SK-N-SH (cell line): ENCODE measurements around the gene C1GALT1C1L.
"Not testable (repeated sequence)": the region's sequence is repeated elsewhere in the genome, so short reads cannot be mapped to it uniquely, and the experiment has no call there.

Source experiments
- CHD2 ChIP-seq: fragments of 150-350 bp; IDR thresholded peaks from 2 replicates; pipeline ENCODE4 v1.6.1; 2018; ENCODE audit warnings: low read length; ENCODE audit not compliant: partially characterized antibody
- EP300 ChIP-seq, 2 experiments: IDR thresholded peaks; 2 replicates each; pipeline versions ENCODE4 v1.4.0 to v1.6.1; 2012; ENCODE audit warnings: borderline replicate concordance in 1 of 2, low read depth in 1 of 2, low read length in 1 of 2
- EZH2phosphoT487 ChIP-seq: fragments of 200-600 bp; sonication (generic); IDR thresholded peaks from 2 replicates; pipeline ENCODE4 v1.6.1; 2017; ENCODE audit warnings: low read depth, mixed run types, mild to moderate bottlenecking, antibody characterized with exemption, moderate library complexity, borderline replicate concordance
- GABPA ChIP-seq: IDR thresholded peaks from 2 replicates; pipeline ENCODE4 v1.4.0; 2012; ENCODE audit warnings: low read depth, mild to moderate bottlenecking
- POLR2AphosphoS5 ChIP-seq: IDR thresholded peaks from 2 replicates; pipeline ENCODE4 v1.6.1; 2012; ENCODE audit warnings: low read depth, low read length
- RAD21 ChIP-seq: IDR thresholded peaks from 2 replicates; pipeline ENCODE4 v1.6.1; 2012; ENCODE audit warnings: mild to moderate bottlenecking, low read length
- SIN3A ChIP-seq: IDR thresholded peaks from 2 replicates; pipeline ENCODE4 v1.6.1; 2012; ENCODE audit warnings: low read depth, mild to moderate bottlenecking, low read length, moderate library complexity, borderline replicate concordance
- SMC3 ChIP-seq: IDR thresholded peaks from 2 replicates; pipeline ENCODE4 v1.6.1; 2012; ENCODE audit warnings: low read depth, low read length, improper control_type of control experiment
- TCF12 ChIP-seq: IDR thresholded peaks from 2 replicates; pipeline ENCODE4 v1.4.0; 2012
- YY1 ChIP-seq: IDR thresholded peaks from 2 replicates; pipeline ENCODE4 v1.4.0; 2012; ENCODE audit warnings: low read depth, mild to moderate bottlenecking
- TF ChIP-seq, protein P1 (sequence below): fragments of 200-600 bp; sonication (generic); IDR thresholded peaks from 2 replicates; pipeline ENCODE4 v1.6.1; 2017; ENCODE audit warnings: antibody characterized with exemption, mild to moderate bottlenecking, moderate library complexity
- TF ChIP-seq, protein P2 (sequence below): IDR thresholded peaks from 2 replicates; pipeline ENCODE4 v1.6.1; 2012; ENCODE audit warnings: mild to moderate bottlenecking, low read depth, low read length, moderate library complexity
- TF ChIP-seq, protein P3 (sequence below): IDR thresholded peaks from 2 replicates; pipeline ENCODE4 v1.4.0; 2012; ENCODE audit warnings: low read depth
- TF ChIP-seq, protein P4 (sequence below): fragments of 150-350 bp; IDR thresholded peaks from 2 replicates; pipeline ENCODE4 v1.6.1; 2016; ENCODE audit warnings: mild to moderate bottlenecking, low read depth, low read length

DNA sequence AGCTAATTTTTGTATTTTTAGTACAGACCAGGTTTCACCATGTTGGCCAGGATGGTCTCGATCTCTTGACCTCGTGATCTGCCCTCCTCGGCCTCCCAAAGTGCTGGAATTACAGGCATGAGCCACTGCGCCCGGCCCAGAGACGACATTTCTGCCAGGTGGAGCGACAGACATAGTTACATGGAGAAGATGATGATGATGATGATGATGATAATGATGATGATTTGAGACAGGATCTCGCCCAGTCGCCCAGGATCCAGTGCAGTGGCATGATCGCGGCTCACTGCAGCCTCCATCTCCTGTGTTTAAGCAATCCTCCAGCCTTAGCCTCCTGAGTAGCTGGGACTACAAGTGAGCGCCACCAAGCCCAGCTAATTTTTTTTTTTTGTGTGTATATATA lies 40.1 kb downstream of the C1GALT1C1L start:
- TF ChIP-seq, protein P1, sequence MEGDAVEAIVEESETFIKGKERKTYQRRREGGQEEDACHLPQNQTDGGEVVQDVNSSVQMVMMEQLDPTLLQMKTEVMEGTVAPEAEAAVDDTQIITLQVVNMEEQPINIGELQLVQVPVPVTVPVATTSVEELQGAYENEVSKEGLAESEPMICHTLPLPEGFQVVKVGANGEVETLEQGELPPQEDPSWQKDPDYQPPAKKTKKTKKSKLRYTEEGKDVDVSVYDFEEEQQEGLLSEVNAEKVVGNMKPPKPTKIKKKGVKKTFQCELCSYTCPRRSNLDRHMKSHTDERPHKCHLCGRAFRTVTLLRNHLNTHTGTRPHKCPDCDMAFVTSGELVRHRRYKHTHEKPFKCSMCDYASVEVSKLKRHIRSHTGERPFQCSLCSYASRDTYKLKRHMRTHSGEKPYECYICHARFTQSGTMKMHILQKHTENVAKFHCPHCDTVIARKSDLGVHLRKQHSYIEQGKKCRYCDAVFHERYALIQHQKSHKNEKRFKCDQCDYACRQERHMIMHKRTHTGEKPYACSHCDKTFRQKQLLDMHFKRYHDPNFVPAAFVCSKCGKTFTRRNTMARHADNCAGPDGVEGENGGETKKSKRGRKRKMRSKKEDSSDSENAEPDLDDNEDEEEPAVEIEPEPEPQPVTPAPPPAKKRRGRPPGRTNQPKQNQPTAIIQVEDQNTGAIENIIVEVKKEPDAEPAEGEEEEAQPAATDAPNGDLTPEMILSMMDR = not testable (repeated sequence)
- TF ChIP-seq, protein P2, sequence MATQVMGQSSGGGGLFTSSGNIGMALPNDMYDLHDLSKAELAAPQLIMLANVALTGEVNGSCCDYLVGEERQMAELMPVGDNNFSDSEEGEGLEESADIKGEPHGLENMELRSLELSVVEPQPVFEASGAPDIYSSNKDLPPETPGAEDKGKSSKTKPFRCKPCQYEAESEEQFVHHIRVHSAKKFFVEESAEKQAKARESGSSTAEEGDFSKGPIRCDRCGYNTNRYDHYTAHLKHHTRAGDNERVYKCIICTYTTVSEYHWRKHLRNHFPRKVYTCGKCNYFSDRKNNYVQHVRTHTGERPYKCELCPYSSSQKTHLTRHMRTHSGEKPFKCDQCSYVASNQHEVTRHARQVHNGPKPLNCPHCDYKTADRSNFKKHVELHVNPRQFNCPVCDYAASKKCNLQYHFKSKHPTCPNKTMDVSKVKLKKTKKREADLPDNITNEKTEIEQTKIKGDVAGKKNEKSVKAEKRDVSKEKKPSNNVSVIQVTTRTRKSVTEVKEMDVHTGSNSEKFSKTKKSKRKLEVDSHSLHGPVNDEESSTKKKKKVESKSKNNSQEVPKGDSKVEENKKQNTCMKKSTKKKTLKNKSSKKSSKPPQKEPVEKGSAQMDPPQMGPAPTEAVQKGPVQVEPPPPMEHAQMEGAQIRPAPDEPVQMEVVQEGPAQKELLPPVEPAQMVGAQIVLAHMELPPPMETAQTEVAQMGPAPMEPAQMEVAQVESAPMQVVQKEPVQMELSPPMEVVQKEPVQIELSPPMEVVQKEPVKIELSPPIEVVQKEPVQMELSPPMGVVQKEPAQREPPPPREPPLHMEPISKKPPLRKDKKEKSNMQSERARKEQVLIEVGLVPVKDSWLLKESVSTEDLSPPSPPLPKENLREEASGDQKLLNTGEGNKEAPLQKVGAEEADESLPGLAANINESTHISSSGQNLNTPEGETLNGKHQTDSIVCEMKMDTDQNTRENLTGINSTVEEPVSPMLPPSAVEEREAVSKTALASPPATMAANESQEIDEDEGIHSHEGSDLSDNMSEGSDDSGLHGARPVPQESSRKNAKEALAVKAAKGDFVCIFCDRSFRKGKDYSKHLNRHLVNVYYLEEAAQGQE = not testable (repeated sequence)
- TF ChIP-seq RAD21; POLR2AphosphoS5; SMC3; YY1; EZH2phosphoT487; EP300 (IDR thresholded peaks at IDR 0.05; ENCODE audit: borderline replicate concordance in 1 of 2, low read depth in 1 of 2, low read length in 1 of 2); SIN3A; TCF12; GABPA; CHD2: not testable (repeated sequence)
- TF ChIP-seq, protein P3, sequence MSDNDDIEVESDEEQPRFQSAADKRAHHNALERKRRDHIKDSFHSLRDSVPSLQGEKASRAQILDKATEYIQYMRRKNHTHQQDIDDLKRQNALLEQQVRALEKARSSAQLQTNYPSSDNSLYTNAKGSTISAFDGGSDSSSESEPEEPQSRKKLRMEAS = not testable (repeated sequence)
- TF ChIP-seq, protein P4, sequence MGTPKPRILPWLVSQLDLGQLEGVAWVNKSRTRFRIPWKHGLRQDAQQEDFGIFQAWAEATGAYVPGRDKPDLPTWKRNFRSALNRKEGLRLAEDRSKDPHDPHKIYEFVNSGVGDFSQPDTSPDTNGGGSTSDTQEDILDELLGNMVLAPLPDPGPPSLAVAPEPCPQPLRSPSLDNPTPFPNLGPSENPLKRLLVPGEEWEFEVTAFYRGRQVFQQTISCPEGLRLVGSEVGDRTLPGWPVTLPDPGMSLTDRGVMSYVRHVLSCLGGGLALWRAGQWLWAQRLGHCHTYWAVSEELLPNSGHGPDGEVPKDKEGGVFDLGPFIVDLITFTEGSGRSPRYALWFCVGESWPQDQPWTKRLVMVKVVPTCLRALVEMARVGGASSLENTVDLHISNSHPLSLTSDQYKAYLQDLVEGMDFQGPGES = not testable (repeated sequence)
